H1 (cell line): ENCODE data around the gene NDEL1. TPM values are rescaled to one million over a fixed set of nuclear protein-coding genes. Genes with fewer than 3 reads are reported as not detected.

Source experiments
- BCL11A ChIP-seq, 2 experiments: IDR thresholded peaks; one replicate each; pipeline ENCODE4 v1.6.1; 2011; ENCODE audit warnings: low read depth in 2 of 2, low read length in 2 of 2, mild to moderate bottlenecking in 2 of 2
- CHD1 ChIP-seq: IDR thresholded peaks from 2 replicates; pipeline ENCODE4 v1.6.1; 2012; ENCODE audit warnings: low read depth, low read length, improper control_type of control experiment
- EZH2 ChIP-seq: fragments of 200-600 bp; sonication (generic); IDR thresholded peaks from 2 replicates; pipeline ENCODE4 v1.7.1; 2012; ENCODE audit warnings: low read depth, mild to moderate bottlenecking, moderate library complexity, low read length, inconsistent platforms; ENCODE audit not compliant: severe bottlenecking
- GTF2F1 ChIP-seq: IDR thresholded peaks from 2 replicates; pipeline ENCODE4 v1.6.1; 2012; ENCODE audit warnings: low read depth, low read length, improper control_type of control experiment, borderline replicate concordance
- KDM5A ChIP-seq: fragments of 200-600 bp; IDR thresholded peaks from 2 replicates; pipeline ENCODE4 v1.7.1; 2012; ENCODE audit warnings: mild to moderate bottlenecking, low read length, inconsistent platforms, mixed read lengths
- RFX5 ChIP-seq: IDR thresholded peaks from 2 replicates; pipeline ENCODE4 v1.6.1; 2011; ENCODE audit warnings: low read depth, low read length, improper control_type of control experiment, borderline replicate concordance
- SUZ12 ChIP-seq: fragments of 200-600 bp; sonication (generic); IDR thresholded peaks from 2 replicates; pipeline ENCODE4 v1.6.1; 2012; ENCODE audit warnings: mild to moderate bottlenecking, inconsistent platforms, low read length, moderate library complexity, mixed read lengths
- TBP ChIP-seq: IDR thresholded peaks from 2 replicates; pipeline ENCODE4 v1.6.1; 2011; ENCODE audit warnings: low read depth, low read length, improper control_type of control experiment
- TEAD4 ChIP-seq: IDR thresholded peaks from 2 replicates; pipeline ENCODE4 v1.6.1; 2012; ENCODE audit warnings: low read depth, low read length, inconsistent platforms, mixed read lengths
- polyA plus RNA-seq, 7 experiments: library from polyadenylated mRNA; depleted of rRNA in 3 of 7; stranded (reverse) in 5 of 7; unstranded in 2 of 7; fragments of >200 nt in 5 of 7; fragments of 200-250 nt in 2 of 7; gene quantifications; 1 replicate in 5 of 7; 2 replicates in 1 of 7; 4 replicates in 1 of 7; pipeline versions ENCODE4 v1.2.1 to v1.2.3, GENCODE V29; 2011 to 2013; ENCODE audit warnings: missing spikeins in 2 of 7, mixed read lengths in 2 of 7
- total RNA-seq: library from RNA; stranded (reverse); fragmentation: NEBNext Ultra II Directional; extraction: Animal tissue kit (Norgen Biotek cat#: 25700); gene quantifications from 2 replicates; pipeline ENCODE4 v1.2.1, GENCODE V29; 2021
- TF ChIP-seq, protein P1 (sequence below): fragments of 300-600 bp; sonication (generic); IDR thresholded peaks from 2 replicates; pipeline ENCODE4 v1.7.1; 2012; ENCODE audit warnings: low read length, moderate library complexity, mild to moderate bottlenecking, inconsistent platforms; ENCODE audit not compliant: insufficient replicate concordance

The NDEL1 gene
- total and polyA plus RNA-seq, 2 of the 8 experiments (the other 6 are each of a cell fraction or from before 2014, with no cell fraction given) = 31.1 to 32.9 TPM

DNA sequence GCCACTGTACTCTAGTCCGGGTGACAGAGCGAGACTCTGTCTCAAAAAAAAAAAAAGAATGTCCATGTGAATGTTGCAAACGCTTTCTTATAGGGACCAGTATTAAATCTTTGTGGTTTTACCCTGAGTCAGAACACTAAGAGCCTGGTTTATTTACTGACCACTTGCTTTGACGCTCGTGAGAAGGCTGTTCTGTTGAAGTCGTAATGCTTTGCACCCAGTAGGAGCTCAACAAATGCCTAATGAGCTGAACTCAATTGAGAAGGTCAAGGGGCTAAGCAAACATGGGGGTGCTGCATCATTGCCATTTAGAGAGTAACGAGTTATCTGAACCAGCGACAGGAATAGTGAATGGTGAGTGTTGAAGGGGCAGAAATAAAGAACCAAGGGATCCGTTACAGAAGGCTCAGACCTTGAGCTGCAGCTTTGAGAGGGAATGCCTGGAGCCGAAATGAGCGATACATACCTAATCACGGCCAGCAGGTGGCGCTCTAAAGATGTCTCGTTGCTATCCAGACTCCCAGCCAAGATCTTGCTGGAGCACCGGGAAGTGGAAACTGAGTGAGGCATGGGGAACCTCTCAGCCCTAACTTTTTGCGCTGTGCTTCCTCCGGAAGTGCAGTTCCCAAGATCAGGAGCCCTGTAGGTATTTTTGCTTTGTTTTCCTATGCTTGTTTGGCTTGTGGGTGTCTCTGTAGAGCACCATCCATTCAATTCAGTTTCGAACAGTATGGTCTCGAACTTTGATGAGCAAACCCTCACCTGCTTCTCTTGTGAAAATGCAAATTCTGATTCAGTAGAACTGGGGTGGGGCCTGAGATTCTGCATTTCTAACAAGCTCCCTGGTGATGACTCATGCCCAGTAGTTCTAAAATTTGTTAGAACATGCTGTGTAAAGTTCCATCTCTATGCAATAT, 25.5 kb upstream of the NDEL1 start (continued):
- TF ChIP-seq TEAD4 (peak; percentile 66; the same call in 1 of the 2 replicates), SUZ12 (no peak), TBP (0 out of 2 replicates have a peak, but pooled peaks have one; percentile 28), KDM5A (no peak), CHD1 (no peak), GTF2F1 (no peak), EZH2 (no peak), BCL11A (IDR thresholded peaks at IDR 0.05; ENCODE audit: low read depth in 2 of 2, low read length in 2 of 2) (no peak), RFX5 (no peak)
- TF ChIP-seq, protein P1, sequence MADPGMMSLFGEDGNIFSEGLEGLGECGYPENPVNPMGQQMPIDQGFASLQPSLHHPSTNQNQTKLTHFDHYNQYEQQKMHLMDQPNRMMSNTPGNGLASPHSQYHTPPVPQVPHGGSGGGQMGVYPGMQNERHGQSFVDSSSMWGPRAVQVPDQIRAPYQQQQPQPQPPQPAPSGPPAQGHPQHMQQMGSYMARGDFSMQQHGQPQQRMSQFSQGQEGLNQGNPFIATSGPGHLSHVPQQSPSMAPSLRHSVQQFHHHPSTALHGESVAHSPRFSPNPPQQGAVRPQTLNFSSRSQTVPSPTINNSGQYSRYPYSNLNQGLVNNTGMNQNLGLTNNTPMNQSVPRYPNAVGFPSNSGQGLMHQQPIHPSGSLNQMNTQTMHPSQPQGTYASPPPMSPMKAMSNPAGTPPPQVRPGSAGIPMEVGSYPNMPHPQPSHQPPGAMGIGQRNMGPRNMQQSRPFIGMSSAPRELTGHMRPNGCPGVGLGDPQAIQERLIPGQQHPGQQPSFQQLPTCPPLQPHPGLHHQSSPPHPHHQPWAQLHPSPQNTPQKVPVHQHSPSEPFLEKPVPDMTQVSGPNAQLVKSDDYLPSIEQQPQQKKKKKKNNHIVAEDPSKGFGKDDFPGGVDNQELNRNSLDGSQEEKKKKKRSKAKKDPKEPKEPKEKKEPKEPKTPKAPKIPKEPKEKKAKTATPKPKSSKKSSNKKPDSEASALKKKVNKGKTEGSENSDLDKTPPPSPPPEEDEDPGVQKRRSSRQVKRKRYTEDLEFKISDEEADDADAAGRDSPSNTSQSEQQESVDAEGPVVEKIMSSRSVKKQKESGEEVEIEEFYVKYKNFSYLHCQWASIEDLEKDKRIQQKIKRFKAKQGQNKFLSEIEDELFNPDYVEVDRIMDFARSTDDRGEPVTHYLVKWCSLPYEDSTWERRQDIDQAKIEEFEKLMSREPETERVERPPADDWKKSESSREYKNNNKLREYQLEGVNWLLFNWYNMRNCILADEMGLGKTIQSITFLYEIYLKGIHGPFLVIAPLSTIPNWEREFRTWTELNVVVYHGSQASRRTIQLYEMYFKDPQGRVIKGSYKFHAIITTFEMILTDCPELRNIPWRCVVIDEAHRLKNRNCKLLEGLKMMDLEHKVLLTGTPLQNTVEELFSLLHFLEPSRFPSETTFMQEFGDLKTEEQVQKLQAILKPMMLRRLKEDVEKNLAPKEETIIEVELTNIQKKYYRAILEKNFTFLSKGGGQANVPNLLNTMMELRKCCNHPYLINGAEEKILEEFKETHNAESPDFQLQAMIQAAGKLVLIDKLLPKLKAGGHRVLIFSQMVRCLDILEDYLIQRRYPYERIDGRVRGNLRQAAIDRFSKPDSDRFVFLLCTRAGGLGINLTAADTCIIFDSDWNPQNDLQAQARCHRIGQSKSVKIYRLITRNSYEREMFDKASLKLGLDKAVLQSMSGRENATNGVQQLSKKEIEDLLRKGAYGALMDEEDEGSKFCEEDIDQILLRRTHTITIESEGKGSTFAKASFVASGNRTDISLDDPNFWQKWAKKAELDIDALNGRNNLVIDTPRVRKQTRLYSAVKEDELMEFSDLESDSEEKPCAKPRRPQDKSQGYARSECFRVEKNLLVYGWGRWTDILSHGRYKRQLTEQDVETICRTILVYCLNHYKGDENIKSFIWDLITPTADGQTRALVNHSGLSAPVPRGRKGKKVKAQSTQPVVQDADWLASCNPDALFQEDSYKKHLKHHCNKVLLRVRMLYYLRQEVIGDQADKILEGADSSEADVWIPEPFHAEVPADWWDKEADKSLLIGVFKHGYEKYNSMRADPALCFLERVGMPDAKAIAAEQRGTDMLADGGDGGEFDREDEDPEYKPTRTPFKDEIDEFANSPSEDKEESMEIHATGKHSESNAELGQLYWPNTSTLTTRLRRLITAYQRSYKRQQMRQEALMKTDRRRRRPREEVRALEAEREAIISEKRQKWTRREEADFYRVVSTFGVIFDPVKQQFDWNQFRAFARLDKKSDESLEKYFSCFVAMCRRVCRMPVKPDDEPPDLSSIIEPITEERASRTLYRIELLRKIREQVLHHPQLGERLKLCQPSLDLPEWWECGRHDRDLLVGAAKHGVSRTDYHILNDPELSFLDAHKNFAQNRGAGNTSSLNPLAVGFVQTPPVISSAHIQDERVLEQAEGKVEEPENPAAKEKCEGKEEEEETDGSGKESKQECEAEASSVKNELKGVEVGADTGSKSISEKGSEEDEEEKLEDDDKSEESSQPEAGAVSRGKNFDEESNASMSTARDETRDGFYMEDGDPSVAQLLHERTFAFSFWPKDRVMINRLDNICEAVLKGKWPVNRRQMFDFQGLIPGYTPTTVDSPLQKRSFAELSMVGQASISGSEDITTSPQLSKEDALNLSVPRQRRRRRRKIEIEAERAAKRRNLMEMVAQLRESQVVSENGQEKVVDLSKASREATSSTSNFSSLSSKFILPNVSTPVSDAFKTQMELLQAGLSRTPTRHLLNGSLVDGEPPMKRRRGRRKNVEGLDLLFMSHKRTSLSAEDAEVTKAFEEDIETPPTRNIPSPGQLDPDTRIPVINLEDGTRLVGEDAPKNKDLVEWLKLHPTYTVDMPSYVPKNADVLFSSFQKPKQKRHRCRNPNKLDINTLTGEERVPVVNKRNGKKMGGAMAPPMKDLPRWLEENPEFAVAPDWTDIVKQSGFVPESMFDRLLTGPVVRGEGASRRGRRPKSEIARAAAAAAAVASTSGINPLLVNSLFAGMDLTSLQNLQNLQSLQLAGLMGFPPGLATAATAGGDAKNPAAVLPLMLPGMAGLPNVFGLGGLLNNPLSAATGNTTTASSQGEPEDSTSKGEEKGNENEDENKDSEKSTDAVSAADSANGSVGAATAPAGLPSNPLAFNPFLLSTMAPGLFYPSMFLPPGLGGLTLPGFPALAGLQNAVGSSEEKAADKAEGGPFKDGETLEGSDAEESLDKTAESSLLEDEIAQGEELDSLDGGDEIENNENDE = no peak
